Measurements from ENCODE around the gene ORM2.

Gene ORM2

DNA sequence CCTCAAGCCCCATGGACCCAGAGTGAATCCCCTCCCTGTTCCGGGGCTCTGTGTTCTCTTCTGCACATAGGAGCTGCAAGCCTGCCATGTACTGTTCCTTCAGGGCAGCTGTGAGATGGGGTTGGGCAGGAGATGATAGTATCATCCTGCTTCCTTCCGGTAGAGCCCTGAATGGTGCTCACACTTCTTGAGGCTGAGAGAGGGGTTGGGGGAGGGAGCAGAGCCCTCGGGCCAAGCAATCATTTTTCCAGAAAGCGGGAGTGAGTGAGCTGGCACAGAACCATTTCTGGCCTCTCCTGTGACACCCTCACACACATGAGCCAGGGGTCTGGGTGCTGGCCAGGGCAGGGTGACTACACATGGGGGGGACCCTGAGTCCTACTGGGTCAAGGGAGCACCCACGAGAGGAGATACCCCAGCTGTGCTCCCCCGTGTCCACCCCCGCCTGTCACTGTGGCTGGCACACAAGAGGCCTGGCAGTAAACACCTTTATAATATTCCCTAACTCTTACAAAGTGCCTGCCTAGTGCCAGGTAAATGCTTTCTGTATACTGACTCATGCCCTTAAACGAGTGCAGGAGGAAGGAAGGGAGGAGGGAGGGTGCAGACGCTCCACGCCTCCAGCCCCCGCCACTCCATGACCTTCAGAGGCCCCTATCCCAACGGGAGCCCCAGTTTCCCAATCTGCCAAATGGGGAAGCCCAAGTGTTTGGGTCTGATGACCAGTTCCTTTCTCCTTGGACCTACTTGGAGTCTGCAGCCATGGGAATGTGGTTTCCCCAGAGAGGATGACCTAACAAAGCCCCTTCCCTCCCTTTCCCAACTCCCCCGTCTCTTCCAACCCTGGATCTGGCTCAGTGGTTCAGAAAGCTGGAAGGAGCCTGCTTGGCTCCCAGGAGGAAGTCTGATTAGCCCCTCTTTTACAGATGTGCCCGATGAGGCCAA, 42.6 kb downstream of the ORM2 start:
- peak; percentile 71 for DNase-seq

DNA sequence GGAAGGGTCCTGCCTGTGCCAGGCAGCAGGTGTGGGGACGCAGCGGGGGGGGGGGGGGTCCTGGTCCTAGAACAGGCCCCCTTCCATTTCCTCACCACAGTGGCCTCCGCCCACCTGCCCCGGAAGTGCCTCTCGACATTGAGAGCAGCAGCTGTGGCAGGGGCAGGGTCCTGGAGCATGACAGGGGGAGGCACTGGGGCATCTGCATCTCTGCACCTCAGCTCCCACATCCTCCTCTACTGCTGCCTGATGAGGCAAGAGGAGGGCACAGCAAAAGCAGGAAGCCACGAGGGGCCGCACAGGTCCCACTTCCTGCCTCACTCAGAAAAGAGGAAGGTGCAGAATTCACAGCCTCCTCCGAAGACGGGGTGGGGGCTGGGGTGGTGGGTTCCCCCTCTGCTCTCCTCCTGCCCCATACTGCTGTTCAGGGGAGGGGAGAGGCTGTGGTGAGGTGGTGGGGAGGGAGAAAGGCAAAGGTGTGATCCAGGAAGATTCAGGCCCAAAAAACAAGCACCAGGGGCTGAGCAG, 43.3 kb downstream of the ORM2 start:
- DNase-seq, result peak; percentile 88

DNA sequence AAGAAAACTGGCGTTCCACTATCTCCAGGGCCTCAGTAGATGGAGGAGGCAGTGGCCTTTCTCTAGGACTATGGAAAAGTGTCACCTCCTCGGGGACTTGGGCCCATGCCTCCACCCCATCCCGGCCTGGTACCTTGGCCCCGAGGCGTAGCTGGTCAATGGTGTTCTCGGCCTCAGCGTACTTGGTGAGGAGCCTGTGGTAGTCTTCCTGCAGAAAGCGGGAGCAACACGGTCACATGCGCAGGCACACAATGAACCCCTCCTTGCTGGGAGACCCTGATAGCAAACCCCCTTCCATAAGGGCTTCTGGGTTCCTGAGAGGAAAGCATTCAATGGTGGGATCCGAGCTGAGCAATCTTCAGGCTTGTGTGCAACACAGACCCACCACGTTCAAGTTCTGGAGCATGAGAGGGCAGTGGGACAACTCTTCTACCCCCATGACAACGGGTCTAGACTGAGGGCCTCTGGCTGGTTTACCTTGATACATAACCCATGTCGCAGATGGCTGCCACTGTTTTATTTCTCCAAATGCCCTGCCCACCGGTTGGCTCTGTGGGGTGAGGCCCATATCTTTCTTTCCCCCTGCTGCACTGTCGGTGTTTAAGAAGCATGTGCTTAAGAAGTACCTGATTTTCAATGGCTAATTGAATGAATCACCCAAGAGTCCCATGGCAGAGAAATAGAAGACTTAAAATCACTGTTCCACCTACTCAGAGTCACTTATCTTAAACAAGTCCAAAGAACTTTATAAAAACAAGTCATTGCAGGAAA, 44.5 kb downstream of the ORM2 start:
- no peak for DNase-seq

DNA sequence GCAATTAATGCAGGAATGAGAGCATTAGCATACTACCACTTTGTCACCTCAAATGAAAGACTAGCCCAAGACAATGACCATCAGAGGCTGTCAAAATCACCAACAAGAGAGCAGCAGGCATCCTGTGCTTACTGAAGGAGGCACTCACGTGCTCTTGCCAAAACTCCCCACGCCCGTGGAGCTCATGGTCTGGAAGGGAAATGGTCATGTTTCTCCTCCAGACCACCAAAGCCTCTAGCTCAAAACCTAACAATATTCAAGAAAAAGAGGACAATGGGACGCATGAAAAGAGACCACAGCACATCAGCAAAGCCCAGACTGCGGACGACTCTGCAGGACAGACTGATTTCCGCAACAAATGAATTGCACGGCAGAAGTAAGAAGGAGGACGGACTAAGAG, 45.3 kb downstream of the ORM2 start:
- DNase-seq, result no peak

DNA sequence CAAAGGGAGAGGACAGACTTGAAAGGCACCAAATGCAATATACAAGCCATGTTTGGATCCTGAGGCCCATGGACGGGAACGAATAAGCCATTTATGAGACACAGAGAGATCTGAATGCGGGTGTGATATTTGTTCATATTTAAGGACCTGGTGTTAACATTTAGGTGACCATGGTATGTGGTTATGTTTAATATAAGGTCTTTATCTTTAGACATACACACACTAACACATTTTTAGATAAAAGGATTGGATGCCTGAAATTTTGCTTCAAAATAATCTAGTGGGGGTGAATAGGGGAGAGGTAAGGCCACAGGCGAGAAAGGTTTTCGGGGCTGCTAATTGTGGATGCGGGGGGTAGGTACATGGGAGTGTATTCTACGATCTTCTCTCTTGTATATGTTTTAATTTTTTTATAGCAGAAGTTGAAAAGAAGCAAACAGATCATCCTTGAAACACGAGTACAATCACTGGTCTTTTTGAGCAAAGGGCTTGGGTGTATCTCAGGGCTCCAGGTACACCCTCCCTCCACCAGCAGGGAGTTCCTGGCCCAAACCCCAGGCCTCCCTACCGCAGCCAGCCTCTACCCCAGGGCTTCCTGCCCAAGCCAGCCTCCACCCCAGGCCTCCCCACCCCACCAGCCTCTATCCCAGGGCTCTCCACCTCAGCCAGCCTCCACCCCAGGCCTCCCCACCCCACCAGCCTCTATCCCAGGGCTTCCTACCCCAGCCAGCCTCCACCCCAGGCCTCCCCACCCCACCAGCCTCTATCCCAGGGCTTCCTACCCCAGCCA, 45.9 kb downstream of the ORM2 start:
- DNase-seq, result no peak

DNA sequence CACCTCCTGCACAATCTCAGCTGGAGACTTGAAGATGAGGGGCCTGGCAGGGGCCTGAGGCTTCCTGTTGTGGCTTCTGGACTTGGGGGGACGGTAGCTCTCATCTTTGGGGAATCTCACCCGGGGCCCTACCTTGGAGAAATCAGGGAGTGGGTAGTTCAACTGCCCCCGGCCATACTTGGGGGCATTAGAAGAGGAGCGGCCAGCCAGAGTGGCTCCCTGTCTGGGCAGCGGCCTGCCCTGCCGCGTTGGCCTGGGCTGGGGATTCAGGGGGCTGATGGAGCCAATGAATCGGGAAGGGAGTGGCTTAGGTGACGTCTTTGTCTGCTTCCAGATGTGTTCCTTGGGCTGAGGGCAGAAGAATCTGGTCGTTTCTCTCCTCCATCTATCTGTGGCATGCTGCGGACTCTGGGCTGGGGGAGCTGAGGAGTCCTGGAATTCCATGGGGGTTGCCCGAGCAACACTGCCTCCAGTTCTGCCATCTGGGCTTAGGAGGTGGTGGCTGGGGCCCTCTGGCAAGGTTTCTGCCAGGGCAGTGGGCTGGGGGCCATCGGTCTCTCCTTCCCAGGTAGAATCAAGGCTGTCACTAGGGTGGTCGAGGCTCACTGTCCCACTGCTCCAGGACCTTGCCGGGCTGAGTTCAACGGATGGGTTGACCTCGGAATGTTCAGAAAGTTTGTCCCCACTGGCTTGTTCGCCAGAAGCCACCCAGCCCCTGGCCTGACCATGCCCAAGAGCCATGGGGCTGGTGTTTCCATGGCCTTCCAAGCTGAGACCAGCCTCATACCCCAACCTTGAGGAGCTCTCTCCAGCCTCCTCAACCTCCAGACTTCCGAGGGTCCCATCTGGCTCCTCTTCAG, 47.1 kb downstream of the ORM2 start:
- no peak for DNase-seq

DNA sequence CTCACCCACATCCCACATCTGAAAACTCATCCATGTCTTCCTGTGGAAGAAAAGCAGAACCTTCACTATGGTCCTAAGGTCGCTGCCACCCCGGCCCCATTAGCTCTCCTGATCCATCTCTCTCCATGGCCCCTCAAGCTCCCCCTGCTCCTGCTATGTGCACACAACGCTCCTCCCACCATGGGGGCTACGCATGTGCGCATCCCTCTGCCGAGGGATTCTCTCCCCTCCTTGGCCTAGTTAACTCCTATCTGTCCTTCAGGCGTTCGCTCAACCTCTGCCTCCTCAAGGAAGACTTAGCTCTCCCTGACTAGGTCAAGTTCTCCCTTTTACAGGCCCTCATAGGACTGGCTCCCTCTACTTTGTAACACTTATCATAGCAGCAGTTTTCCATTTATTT, 48.3 kb downstream of the ORM2 start:
- no peak for DNase-seq

DNA sequence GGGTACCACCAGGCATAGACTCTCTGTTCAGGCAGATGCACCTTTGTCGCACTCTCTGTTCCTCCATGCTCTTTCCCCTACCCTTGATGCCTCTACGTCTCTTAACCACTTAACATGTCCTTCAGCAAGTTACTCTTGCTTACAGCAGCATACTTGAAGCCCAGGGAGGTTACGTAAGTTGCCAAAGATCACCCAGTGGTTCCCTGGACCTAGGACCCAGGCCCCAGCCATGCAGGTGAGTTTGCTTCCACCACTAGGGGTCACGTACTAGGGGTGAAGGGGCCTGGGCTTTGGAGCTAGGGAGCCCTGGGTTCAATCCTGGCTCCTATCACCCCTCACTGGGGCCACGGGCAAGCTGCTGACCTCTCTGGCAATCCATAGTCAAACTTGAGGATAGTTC, 49.2 kb downstream of the ORM2 start:
- no peak for DNase-seq
